GM10266 (cell line): ENCODE data around the gene EXOC1L.

Source experiments
- DNase-seq: peaks from one replicate; pipeline ENCODE4 v3.0.0; 2012; ENCODE audit errors: extremely low spot score
- CTCF ChIP-seq: IDR thresholded peaks from 2 replicates; pipeline ENCODE4 v1.5.1; 2012; ENCODE audit warnings: mild to moderate bottlenecking, low read depth; ENCODE audit not compliant: control insufficient read depth, insufficient read depth; ENCODE audit errors: missing control alignments

Gene EXOC1L

GRCh38 chr4:55880652-55881280 lies 61.2 kb downstream of the EXOC1L start:
- no peak for TF ChIP-seq CTCF
- DNase-seq, result no peak

GRCh38 chr4:55884093-55884850 lies 64.7 kb downstream of the EXOC1L start:
- TF ChIP-seq CTCF, result no peak

GRCh38 chr4:55884851-55885219 lies 65.2 kb downstream of the EXOC1L start:
- DNase-seq, result no peak
- no peak for TF ChIP-seq CTCF

More at GRCh38 chr4:55884093-55884850, 64.7 kb downstream of the EXOC1L start:
- no peak for DNase-seq
